Neural cell (in vitro differentiated cells): Measurements from ENCODE around the gene RPGRIP1L. TPM values are rescaled to one million over a fixed set of nuclear protein-coding genes. Genes with fewer than 3 reads are reported as not detected.

Experiments
- H2AFZ ChIP-seq: fragments of 200-600, 300-800 bp; sonication (generic), shearing (Covaris generic); 2 replicates; pipeline ENCODE4 v1.6.0; 2014; ENCODE audit warnings: low read depth, mild to moderate bottlenecking, antibody characterized with exemption, low read length, moderate library complexity
- H3F3A ChIP-seq: fragments of 200-600 bp; shearing (Covaris generic); 2 replicates; pipeline ENCODE4 v1.6.1; 2016; ENCODE audit warnings: mild to moderate bottlenecking, moderate library complexity, mixed read lengths, antibody characterized with exemption, low read length; ENCODE audit not compliant: insufficient read depth, poor library complexity, severe bottlenecking
- H3K27ac ChIP-seq: fragments of 200-600, 300-800 bp; sonication (generic), shearing (Covaris generic); 2 replicates; pipeline ENCODE4 v1.5.1; 2014; ENCODE audit warnings: mild to moderate bottlenecking, low read length, moderate library complexity
- H3K27me3 ChIP-seq: fragments of 300-800, 200-600 bp; sonication (generic), shearing (Covaris generic); 2 replicates; pipeline ENCODE4 v1.6.0; 2014; ENCODE audit warnings: mild to moderate bottlenecking, low read depth, low read length, moderate library complexity; ENCODE audit not compliant: insufficient read depth
- H3K36me3 ChIP-seq: fragments of 300-800, 200-600 bp; sonication (generic), shearing (Covaris generic); 2 replicates; pipeline ENCODE4 v1.5.1; 2014; ENCODE audit warnings: mild to moderate bottlenecking, antibody characterized with exemption, low read length, moderate library complexity; ENCODE audit not compliant: insufficient read depth
- H3K4me2 ChIP-seq: fragments of 300-800, 200-600 bp; sonication (generic), shearing (Covaris generic); 2 replicates; pipeline ENCODE4 v1.6.0; 2014; ENCODE audit warnings: mild to moderate bottlenecking, low read length
- H3K4me3 ChIP-seq: fragments of 300-800, 200-600 bp; sonication (generic), shearing (Covaris generic); 2 replicates; pipeline ENCODE4 v1.5.1; 2014; ENCODE audit warnings: mild to moderate bottlenecking, low read length, moderate library complexity
- H3K79me2 ChIP-seq: fragments of 200-600 bp; shearing (Covaris generic); replicated peaks from 2 replicates; pipeline ENCODE4 v1.6.0; 2014; ENCODE audit warnings: mild to moderate bottlenecking, low read length, moderate library complexity; ENCODE audit not compliant: insufficient read depth
- H3K9ac ChIP-seq: fragments of 300-800, 200-600 bp; sonication (generic), shearing (Covaris generic); 2 replicates; pipeline ENCODE4 v1.6.1; 2016; ENCODE audit warnings: mild to moderate bottlenecking, low read length, mixed read lengths
- H3K9me2 ChIP-seq: fragments of 200-600 bp; shearing (Covaris generic); 2 replicates; pipeline ENCODE4 v1.6.1; 2016; ENCODE audit warnings: mild to moderate bottlenecking, low read length, mixed read lengths; ENCODE audit not compliant: insufficient read depth
- H3K9me3 ChIP-seq: fragments of 200-600, 300-800 bp; sonication (generic), shearing (Covaris generic); 2 replicates; pipeline ENCODE4 v1.6.1; 2016; ENCODE audit warnings: mild to moderate bottlenecking, mixed run types, low read length, moderate library complexity, mixed read lengths
- H4K20me1 ChIP-seq: fragments of 200-600 bp; shearing (Covaris generic); 2 replicates; pipeline ENCODE4 v1.6.1; 2016; ENCODE audit warnings: mild to moderate bottlenecking, mixed run types; ENCODE audit not compliant: insufficient read depth
- EP300 ChIP-seq: fragments of 450-650 bp; conservative IDR thresholded peaks from 2 replicates; pipeline ENCODE4 v1.6.1; 2014; ENCODE audit warnings: antibody characterized with exemption, mild to moderate bottlenecking, moderate library complexity; ENCODE audit not compliant: poor library complexity, severe bottlenecking
- EZH2 ChIP-seq: fragments of 200-600, 300-800 bp; shearing (Covaris generic), sonication (generic); IDR thresholded peaks from 2 replicates; pipeline ENCODE4 v1.6.1; 2014; ENCODE audit warnings: antibody characterized with exemption, low read length, borderline replicate concordance, mild to moderate bottlenecking; ENCODE audit not compliant: insufficient read depth, poor library complexity, severe bottlenecking
- MXI1 ChIP-seq: fragments of 450-650 bp; conservative IDR thresholded peaks from 2 replicates; pipeline ENCODE4 v1.6.1; 2014; ENCODE audit warnings: antibody characterized with exemption, mild to moderate bottlenecking; ENCODE audit not compliant: poor library complexity, severe bottlenecking
- POLR2AphosphoS5 ChIP-seq: IDR thresholded peaks from 2 replicates; pipeline ENCODE4 v1.6.1; 2012
- RAD21 ChIP-seq: fragments of 450-650 bp; conservative IDR thresholded peaks from 2 replicates; pipeline ENCODE4 v1.6.1; 2014; ENCODE audit warnings: antibody characterized with exemption, mild to moderate bottlenecking, moderate library complexity
- SMC3 ChIP-seq: fragments of 450-650 bp; conservative IDR thresholded peaks from 2 replicates; pipeline ENCODE4 v1.6.1; 2014; ENCODE audit warnings: antibody characterized with exemption, mild to moderate bottlenecking, moderate library complexity; ENCODE audit not compliant: poor library complexity
- TAF1 ChIP-seq: IDR thresholded peaks from 2 replicates; pipeline ENCODE4 v1.6.1; 2012; ENCODE audit warnings: low read depth
- polyA plus RNA-seq: library from polyadenylated mRNA; depleted of rRNA; stranded (reverse); fragments of >200 nt; gene quantifications from 2 replicates; pipeline ENCODE4 v1.2.3, GENCODE V29; 2014
- TF ChIP-seq, protein P1 (sequence below): IDR thresholded peaks from 2 replicates; pipeline ENCODE4 v1.6.1; 2012; ENCODE audit warnings: borderline replicate concordance
- TF ChIP-seq, protein P2 (sequence below): fragments of 450-650 bp; IDR thresholded peaks from 2 replicates; pipeline ENCODE4 v1.5.1; 2014; ENCODE audit warnings: antibody characterized with exemption, mild to moderate bottlenecking, moderate library complexity; ENCODE audit not compliant: poor library complexity, severe bottlenecking

RPGRIP1L gene
- polyA plus RNA-seq, 1 donor from 2014 or later: 24.6 TPM

- no peak overlapping the region for H3K9ac ChIP-seq
- H3K9me3 ChIP-seq: no peaks in the 10 kb centered on the region
- no peaks in the 10 kb centered on the region for H3F3A ChIP-seq
- no peak overlapping the region for H3K4me2 ChIP-seq
- no peak overlapping the region for H3K27ac ChIP-seq
- no peaks in the 10 kb centered on the region for H3K27me3 ChIP-seq
- TF ChIP-seq RAD21 (no peak), MXI1 (no peak), POLR2AphosphoS5 (no peak), TAF1 (no peak), EP300 (no peak), SMC3 (no peak), EZH2 (no peak)
- TF ChIP-seq, protein P1, sequence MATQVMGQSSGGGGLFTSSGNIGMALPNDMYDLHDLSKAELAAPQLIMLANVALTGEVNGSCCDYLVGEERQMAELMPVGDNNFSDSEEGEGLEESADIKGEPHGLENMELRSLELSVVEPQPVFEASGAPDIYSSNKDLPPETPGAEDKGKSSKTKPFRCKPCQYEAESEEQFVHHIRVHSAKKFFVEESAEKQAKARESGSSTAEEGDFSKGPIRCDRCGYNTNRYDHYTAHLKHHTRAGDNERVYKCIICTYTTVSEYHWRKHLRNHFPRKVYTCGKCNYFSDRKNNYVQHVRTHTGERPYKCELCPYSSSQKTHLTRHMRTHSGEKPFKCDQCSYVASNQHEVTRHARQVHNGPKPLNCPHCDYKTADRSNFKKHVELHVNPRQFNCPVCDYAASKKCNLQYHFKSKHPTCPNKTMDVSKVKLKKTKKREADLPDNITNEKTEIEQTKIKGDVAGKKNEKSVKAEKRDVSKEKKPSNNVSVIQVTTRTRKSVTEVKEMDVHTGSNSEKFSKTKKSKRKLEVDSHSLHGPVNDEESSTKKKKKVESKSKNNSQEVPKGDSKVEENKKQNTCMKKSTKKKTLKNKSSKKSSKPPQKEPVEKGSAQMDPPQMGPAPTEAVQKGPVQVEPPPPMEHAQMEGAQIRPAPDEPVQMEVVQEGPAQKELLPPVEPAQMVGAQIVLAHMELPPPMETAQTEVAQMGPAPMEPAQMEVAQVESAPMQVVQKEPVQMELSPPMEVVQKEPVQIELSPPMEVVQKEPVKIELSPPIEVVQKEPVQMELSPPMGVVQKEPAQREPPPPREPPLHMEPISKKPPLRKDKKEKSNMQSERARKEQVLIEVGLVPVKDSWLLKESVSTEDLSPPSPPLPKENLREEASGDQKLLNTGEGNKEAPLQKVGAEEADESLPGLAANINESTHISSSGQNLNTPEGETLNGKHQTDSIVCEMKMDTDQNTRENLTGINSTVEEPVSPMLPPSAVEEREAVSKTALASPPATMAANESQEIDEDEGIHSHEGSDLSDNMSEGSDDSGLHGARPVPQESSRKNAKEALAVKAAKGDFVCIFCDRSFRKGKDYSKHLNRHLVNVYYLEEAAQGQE: no peak
- TF ChIP-seq, protein P2, sequence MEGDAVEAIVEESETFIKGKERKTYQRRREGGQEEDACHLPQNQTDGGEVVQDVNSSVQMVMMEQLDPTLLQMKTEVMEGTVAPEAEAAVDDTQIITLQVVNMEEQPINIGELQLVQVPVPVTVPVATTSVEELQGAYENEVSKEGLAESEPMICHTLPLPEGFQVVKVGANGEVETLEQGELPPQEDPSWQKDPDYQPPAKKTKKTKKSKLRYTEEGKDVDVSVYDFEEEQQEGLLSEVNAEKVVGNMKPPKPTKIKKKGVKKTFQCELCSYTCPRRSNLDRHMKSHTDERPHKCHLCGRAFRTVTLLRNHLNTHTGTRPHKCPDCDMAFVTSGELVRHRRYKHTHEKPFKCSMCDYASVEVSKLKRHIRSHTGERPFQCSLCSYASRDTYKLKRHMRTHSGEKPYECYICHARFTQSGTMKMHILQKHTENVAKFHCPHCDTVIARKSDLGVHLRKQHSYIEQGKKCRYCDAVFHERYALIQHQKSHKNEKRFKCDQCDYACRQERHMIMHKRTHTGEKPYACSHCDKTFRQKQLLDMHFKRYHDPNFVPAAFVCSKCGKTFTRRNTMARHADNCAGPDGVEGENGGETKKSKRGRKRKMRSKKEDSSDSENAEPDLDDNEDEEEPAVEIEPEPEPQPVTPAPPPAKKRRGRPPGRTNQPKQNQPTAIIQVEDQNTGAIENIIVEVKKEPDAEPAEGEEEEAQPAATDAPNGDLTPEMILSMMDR: no peak
- H3K36me3 ChIP-seq: no peaks in the 10 kb centered on the region
- H2AFZ ChIP-seq: no peak overlapping the region
- H3K4me3 ChIP-seq: no peak overlapping the region
- H3K79me2 ChIP-seq: no peaks in the 10 kb centered on the region
- no peaks in the 10 kb centered on the region for H4K20me1 ChIP-seq
- no peaks in the 10 kb centered on the region for H3K9me2 ChIP-seq
These were observed 31.2 kb downstream of the RPGRIP1L start for GRCh38 chr16:53672461-53672860.

GRCh38 chr16:53668869-53669268, 34.8 kb downstream of the RPGRIP1L start:
- no peak overlapping the region for H3K4me2 ChIP-seq
- H4K20me1 ChIP-seq: no peaks in the 10 kb centered on the region
- H3K4me3 ChIP-seq: no peak overlapping the region
- TF ChIP-seq MXI1: no peak
- no peak for TF ChIP-seq EP300
- no peak for TF ChIP-seq RAD21
- TF ChIP-seq, protein P2: no peak
- no peak for TF ChIP-seq SMC3
- TF ChIP-seq, protein P1: no peak
- no peak for TF ChIP-seq EZH2
- no peak for TF ChIP-seq TAF1
- no peak for TF ChIP-seq POLR2AphosphoS5
- H3K79me2 ChIP-seq: no peaks in the 10 kb centered on the region
- no peaks in the 10 kb centered on the region for H3F3A ChIP-seq
- H3K27me3 ChIP-seq: no peaks in the 10 kb centered on the region
- no peaks in the 10 kb centered on the region for H3K36me3 ChIP-seq
- H3K9me3 ChIP-seq: no peaks in the 10 kb centered on the region
- H3K27ac ChIP-seq: no peak overlapping the region
- no peaks in the 10 kb centered on the region for H3K9me2 ChIP-seq
- no peak overlapping the region for H3K9ac ChIP-seq
- no peak overlapping the region for H2AFZ ChIP-seq
